Fibroblast of the aortic adventitia (primary cell): ENCODE data around the gene GALNT9. TPM values are rescaled to one million over a fixed set of nuclear protein-coding genes. Genes with fewer than 3 reads are reported as not detected.

ENCODE experiments used
- DNase-seq: peaks from one replicate; pipeline ENCODE4 v3.0.0-alpha.2; 2010; ENCODE audit warnings: low read depth
- H3K4me3 ChIP-seq: 2 replicates; pipeline ENCODE4 v1.5.1; 2011; ENCODE audit warnings: low read depth, mild to moderate bottlenecking, control low read depth, low read length, moderate library complexity
- total RNA-seq: library from RNA; depleted of rRNA; stranded (reverse); fragments of >200 nt; gene quantifications from 2 replicates; pipeline ENCODE4 v1.2.3, GENCODE V29; 2012; ENCODE audit warnings: low replicate concordance
- TF ChIP-seq, protein P1 (sequence below): IDR thresholded peaks from 2 replicates; pipeline ENCODE4 v1.5.1; 2011; ENCODE audit warnings: mild to moderate bottlenecking, low read length, control low read depth, inconsistent platforms; ENCODE audit not compliant: insufficient read depth

The GALNT9 gene
- total RNA-seq, 1 donor: not detected

DNA sequence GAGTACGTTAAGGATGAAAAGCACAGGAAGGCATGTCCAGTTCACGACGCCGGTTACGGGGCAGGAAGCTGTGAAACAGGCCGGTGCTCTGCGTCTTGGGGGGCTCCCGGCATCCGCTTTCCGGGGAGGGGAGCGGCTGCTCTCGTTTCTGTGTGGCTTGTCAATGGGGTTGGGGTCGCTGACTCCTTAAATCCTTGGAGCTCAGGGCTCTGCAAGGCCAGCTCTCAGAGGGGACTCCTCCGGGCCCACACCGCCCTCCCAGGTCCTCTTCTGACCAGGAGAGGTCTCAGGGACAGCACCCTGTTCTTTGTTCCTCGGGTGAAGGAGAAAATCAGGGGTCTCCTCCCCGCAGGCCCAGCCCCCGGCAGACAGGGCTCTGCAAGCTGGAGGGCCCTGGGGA lies 78.1 kb downstream of the GALNT9 start:
- TF ChIP-seq, protein P1, sequence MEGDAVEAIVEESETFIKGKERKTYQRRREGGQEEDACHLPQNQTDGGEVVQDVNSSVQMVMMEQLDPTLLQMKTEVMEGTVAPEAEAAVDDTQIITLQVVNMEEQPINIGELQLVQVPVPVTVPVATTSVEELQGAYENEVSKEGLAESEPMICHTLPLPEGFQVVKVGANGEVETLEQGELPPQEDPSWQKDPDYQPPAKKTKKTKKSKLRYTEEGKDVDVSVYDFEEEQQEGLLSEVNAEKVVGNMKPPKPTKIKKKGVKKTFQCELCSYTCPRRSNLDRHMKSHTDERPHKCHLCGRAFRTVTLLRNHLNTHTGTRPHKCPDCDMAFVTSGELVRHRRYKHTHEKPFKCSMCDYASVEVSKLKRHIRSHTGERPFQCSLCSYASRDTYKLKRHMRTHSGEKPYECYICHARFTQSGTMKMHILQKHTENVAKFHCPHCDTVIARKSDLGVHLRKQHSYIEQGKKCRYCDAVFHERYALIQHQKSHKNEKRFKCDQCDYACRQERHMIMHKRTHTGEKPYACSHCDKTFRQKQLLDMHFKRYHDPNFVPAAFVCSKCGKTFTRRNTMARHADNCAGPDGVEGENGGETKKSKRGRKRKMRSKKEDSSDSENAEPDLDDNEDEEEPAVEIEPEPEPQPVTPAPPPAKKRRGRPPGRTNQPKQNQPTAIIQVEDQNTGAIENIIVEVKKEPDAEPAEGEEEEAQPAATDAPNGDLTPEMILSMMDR: no peak
- DNase-seq: no peak
- no peak overlapping the region for H3K4me3 ChIP-seq

DNA sequence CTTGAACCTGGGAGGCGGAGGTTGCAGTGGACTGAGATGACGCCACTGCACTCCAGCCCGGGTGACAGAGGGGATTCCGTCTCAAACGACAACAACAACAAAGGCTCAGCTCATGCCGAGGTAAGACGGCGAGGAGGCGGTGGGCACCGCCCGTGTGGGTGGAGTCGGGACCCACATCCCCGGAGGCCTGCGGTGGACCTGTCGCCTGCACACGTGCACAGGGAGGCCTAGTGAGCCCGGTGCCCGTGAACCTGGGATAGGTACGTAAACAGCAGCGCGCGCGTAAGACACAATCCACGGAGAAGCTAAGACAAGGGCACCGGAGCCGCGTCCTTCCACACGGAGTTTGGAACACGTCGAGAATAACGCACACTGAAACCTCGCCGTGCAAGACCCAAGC lies 78.7 kb downstream of the GALNT9 start:
- no peak overlapping the region for H3K4me3 ChIP-seq
- TF ChIP-seq, protein P1: no peak
- no peak for DNase-seq

DNA sequence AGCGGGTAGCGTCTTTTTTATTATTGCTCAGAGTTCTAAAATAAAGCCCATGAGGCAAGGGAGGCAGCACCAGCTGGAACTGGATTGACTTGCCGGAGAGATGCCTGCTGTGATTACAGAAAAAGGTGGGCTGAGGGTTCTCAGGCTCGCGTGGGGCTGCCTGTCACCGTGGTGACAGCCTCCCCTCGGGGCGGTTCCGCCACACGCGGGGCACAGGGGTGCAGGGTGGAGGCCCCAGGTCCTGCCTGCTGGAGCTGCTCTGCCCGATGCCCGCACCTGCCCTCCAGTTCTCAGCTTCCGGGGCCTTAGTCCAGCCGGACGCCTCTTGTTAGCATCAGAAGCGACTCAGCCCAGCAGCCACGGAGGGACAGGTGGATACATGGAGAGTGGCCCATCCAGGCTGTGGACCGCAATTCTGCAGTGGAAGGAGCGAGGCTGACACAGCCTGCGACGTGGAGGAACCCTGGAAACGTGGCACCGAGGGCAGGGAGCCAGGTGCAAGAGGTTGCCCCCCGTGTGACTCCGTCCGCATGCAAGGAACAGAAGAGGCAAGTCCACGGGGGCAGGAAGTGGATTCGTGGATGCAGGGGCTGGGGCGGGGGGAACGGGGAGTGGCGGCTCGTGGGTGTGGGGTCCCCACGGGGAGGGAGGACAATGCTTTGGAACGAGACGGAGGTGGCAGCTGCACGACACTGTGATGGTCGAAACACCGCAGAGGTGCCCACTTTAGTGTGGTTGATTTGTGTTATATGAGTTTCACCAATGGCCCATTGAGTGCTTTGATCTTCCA lies 79.5 kb downstream of the GALNT9 start:
- DNase-seq: no peak
- TF ChIP-seq, protein P1: no peak
- H3K4me3 ChIP-seq: no peak overlapping the region

DNA sequence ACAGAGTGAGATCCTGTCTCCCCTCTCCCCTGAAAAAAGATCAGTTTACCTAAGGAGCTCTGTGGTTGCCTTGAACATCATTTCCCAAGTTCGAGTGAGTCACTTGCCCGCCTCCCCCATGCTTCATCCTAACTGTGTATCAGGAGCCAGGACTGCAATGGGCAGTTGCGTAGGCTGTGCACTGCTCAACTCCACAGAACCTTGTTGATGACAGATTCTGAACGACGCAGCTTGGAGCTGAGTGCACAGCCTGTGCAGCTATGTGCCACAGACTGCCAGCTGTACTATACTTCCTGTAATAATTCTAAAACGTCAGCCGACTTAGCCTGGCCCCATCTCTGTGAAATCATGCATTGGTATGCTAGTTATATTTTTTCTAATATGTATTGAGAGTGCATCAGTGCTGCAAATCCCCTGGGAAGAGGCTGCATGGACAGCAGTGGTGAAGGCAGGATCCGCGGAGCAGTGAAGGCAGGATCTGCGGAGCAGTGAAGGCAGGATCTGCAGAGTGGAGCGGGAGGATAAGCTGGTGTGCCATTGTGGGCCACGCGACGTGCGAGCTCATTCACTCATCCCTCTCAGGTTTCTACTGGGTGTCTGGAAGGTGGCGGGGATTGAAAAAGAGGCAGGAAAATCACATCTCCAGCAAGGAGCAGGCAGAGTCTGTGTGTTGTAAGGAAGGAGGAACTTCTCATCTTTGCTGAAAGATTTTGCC lies 80.8 kb downstream of the GALNT9 start:
- TF ChIP-seq, protein P1: no peak
- H3K4me3 ChIP-seq: no peak overlapping the region
- DNase-seq: no peak

DNA sequence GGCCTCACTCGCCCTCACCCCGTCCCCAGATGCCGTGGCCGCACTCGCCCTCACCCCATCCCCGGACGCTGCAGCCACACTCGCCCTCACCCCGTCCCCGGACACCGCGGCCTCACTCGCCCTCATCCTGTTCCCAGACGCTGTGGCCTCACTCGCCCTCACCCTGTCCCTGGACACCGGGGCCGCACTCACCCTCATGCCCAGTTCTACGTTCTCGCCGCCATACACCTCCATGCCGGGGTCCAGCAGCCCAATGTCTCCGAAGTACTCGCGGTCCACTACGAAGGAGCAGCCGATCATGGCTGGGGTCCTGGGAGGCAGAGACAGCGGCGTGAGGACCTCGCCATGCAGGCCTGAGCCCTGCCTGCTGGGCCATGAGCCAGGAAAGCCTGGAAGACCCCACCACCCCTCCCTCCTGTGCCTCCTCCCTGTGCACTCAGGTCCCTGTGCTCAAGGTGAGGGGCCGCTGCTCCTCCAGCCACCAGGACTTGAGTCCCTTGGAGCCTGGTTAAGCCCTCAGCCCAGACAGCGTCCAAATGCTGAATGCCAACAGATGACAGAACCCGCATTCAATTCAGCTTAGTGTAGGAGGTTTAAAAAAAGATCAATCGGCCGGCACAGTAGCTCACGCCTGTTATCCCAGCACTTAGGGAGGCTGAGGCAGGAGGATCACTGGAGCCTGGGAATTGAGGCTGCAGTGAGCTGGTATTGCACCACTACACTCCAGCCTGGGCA lies 81.5 kb downstream of the GALNT9 start:
- DNase-seq: no peak
- TF ChIP-seq, protein P1: no peak

DNA sequence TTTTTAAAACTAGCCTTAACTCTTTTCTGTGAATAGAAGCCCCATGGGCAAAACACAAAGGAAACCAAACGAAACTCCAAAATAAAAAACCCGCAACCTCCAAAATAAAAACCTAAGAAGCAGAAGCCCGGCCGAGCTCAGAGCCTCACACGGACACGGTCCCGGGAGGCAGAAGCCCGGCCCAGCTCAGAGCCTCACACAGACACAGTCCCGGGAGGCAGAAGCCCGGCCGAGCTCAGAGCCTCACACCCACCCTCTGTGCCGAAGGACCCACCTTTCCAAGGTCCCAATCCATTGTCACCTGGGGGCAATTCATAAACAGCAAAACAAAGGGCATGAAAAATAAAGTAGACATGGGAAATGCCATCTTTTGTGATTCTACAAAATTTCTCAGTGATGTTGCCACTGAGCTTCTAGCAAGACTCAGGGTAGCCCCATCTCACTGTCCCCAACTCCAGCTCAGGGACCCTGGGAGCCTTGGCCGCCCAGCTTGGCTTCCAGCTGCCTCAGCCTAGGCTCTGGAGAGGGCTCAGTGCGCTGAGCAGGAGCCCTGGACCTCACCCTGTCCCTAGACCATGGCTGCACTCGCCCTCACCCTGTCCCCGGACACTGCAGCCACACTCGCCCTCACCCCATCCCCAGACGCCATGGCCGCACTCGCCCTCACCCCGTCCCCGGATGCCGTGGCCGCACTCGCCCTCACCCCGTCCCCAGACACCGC lies 82.2 kb downstream of the GALNT9 start:
- DNase-seq: no peak

More for the DNA sequence above, 81.5 kb downstream of the GALNT9 start:
- no peak overlapping the region for H3K4me3 ChIP-seq

More for the DNA sequence above, 82.2 kb downstream of the GALNT9 start:
- TF ChIP-seq, protein P1: no peak
- H3K4me3 ChIP-seq: no peak overlapping the region
